ENCODE measurements around the gene DUOX1. TPM values are rescaled to one million over a fixed set of nuclear protein-coding genes. Genes with fewer than 3 reads are reported as not detected.
"Not testable (repeated sequence)": the region's sequence is repeated elsewhere in the genome, so short reads cannot be mapped to it uniquely, and the experiment has no call there.

Gene DUOX1
- total RNA-seq, 1 experiment from 2014 or later, result 19.6 TPM

DNA sequence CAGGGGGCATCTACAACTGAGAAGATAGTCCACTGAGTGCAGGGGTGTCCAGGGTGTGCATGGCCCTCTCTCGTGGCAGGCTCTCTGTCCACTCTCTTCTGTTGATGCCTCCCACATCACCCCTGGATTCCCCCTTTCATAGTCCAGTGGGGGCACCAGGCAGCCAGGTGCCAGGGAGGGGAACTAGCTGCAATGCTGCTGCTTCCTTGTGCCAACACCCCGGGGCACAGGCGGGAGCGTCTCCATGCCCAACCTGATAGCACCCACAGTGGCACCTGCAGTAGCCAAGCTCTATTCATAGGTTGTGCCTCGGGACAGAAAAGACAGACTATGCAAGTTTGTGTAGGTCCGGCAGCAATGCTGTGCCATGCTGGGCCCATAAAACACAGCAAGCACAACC is 27.6 kb upstream of the DUOX1 start:
- CTCF ChIA-PET, result no interaction called here
- no peaks in the 10 kb centered on the region for H3K9me2 ChIP-seq (ENCODE audit: insufficient read depth)
- no peaks in the 10 kb centered on the region for H3K4me1 ChIP-seq (ENCODE audit: control insufficient read depth in 1 of 2, insufficient read depth in 2 of 2, low read length in 2 of 2)
- H3K79me2 ChIP-seq (ENCODE audit: insufficient read depth, low read length), result no peaks in the 10 kb centered on the region
- TF ChIP-seq SIN3A (IDR thresholded peaks at IDR 0.05; ENCODE audit: low read depth), result no peak
- no peak for TF ChIP-seq EGR1 (IDR thresholded peaks at IDR 0.05; ENCODE audit: low read depth)
- TF ChIP-seq ZBTB33 (IDR thresholded peaks at IDR 0.05; ENCODE audit: extremely low read depth, insufficient replicate concordance, low read length), result no peak
- no peak for TF ChIP-seq EZH2 (IDR thresholded peaks at IDR 0.05)
- no peak for TF ChIP-seq POLR2AphosphoS5 (IDR thresholded peaks at IDR 0.05; ENCODE audit: low read depth, low read length)
- TF ChIP-seq ELF1 (IDR thresholded peaks at IDR 0.05; ENCODE audit: borderline replicate concordance, low read depth), result no peak
- no peak for TF ChIP-seq EZH2phosphoT487 (IDR thresholded peaks at IDR 0.05; ENCODE audit: borderline replicate concordance)
- TF ChIP-seq ZNF274 (IDR thresholded peaks at IDR 0.05; ENCODE audit: low read depth, low read length), result no peak
- TF ChIP-seq MAX (IDR thresholded peaks at IDR 0.05), result no peak
- no peak for TF ChIP-seq YY1 (IDR thresholded peaks at IDR 0.05; ENCODE audit: extremely low read depth, insufficient replicate concordance, low read depth, low read length)
- no peak for TF ChIP-seq TCF7L2 (IDR thresholded peaks at IDR 0.05; ENCODE audit: borderline replicate concordance, extremely low read depth, insufficient read depth, insufficient read length)
- TF ChIP-seq, protein P1, sequence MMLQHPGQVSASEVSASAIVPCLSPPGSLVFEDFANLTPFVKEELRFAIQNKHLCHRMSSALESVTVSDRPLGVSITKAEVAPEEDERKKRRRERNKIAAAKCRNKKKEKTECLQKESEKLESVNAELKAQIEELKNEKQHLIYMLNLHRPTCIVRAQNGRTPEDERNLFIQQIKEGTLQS (IDR thresholded peaks at IDR 0.05), result no peak
- TF ChIP-seq ZFX (IDR thresholded peaks at IDR 0.05), result no peak
- H3K27me3 ChIP-seq (ENCODE audit: insufficient read depth, low read length), result no peaks in the 10 kb centered on the region
- no peak overlapping the region for H2AFZ ChIP-seq (ENCODE audit: low read depth, low read length, poor library complexity, severe bottlenecking)
- RAD21 ChIA-PET (ENCODE audit: low non-redundant PET in 1 of 2, low total read pairs in 2 of 2, uncharacterized antibody in 2 of 2, unreplicated experiment in 2 of 2), result no interaction called here
- H3K9ac ChIP-seq (ENCODE audit: low read length), result no peak overlapping the region
- no peak overlapping the region for H3K27ac ChIP-seq (ENCODE audit: low read depth, low read length)
- no TSS peak for BruUV-seq (replicated peaks)
- no peak overlapping the region for H3K4me3 ChIP-seq (replicated peaks in 1 of 2; ENCODE audit: low read depth in 1 of 2, low read length in 2 of 2)
- H3K9me3 ChIP-seq (ENCODE audit: control insufficient read depth in 1 of 2, insufficient read depth in 1 of 2, low read depth in 1 of 2, low read length in 2 of 2), result no peaks in the 10 kb centered on the region
- DNase-seq (ENCODE audit: low read depth, low spot score) (no peak), ATAC-seq (no peak)
- POLR2A ChIA-PET, result no interaction called here
- H3K4me2 ChIP-seq (ENCODE audit: low read length), result no peak overlapping the region
- intact Hi-C loops (cut with micrococcal nuclease), result no loop called here
- no peaks in the 10 kb centered on the region for H4K20me1 ChIP-seq (ENCODE audit: insufficient read depth)
- no peaks in the 10 kb centered on the region for H3K36me3 ChIP-seq (ENCODE audit: control insufficient read depth in 1 of 2, insufficient read depth in 2 of 2, low read length in 2 of 2)

DNA sequence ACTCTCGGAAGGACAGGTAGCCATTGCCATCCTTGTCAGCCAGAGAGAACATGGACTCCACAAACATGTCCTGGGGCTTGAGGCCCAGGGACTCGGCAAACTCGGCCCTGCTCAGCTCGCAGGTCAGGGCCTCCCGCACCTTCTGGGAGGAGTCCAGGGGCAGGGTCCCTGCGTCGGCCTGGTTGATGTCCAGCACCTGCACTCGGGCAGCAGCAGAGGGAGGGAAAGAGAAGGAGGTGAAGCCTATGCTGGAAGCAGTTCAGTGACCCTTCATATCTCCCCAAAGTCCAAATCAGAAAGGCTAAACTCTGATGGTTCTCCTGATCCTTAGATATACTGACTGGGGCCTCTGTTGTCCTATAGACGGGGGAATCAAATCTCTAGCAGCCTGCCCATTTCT is 25.6 kb upstream of the DUOX1 start:
- H3K79me2 ChIP-seq (ENCODE audit: insufficient read depth, low read length); H3K36me3 ChIP-seq (ENCODE audit: control insufficient read depth in 1 of 2, insufficient read depth in 2 of 2, low read length in 2 of 2); H2AFZ ChIP-seq (ENCODE audit: low read depth, low read length, poor library complexity, severe bottlenecking); H3K4me1 ChIP-seq (ENCODE audit: control insufficient read depth in 1 of 2, insufficient read depth in 2 of 2, low read length in 2 of 2); H3K27me3 ChIP-seq (ENCODE audit: insufficient read depth, low read length); RAD21 ChIA-PET (ENCODE audit: low non-redundant PET in 1 of 2, low total read pairs in 2 of 2, uncharacterized antibody in 2 of 2, unreplicated experiment in 2 of 2); H4K20me1 ChIP-seq (ENCODE audit: insufficient read depth); ATAC-seq; H3K4me3 ChIP-seq (replicated peaks in 1 of 2; ENCODE audit: low read depth in 1 of 2, low read length in 2 of 2); H3K4me2 ChIP-seq (ENCODE audit: low read length); H3K9me3 ChIP-seq (ENCODE audit: control insufficient read depth in 1 of 2, insufficient read depth in 1 of 2, low read depth in 1 of 2, low read length in 2 of 2); DNase-seq (ENCODE audit: low read depth, low spot score); H3K9me2 ChIP-seq (ENCODE audit: insufficient read depth); H3K9ac ChIP-seq (ENCODE audit: low read length); POLR2A ChIA-PET; H3K27ac ChIP-seq (ENCODE audit: low read depth, low read length); intact Hi-C loops (cut with micrococcal nuclease); CTCF ChIA-PET; BruUV-seq (replicated peaks): not testable (repeated sequence)

Data from HCT116 (cell line).